Measurements from ENCODE around the gene EPHB1. TPM values are rescaled to one million over a fixed set of nuclear protein-coding genes. Genes with fewer than 3 reads are reported as not detected.

Gene EPHB1
- total and polyA plus RNA-seq, 2 of the 13 experiments (the other 11 are each of a cell fraction or from before 2014, with no cell fraction given), result 0.07 to 0.21 TPM

GRCh38 chr3:134801204-134801958 is 6.3 kb downstream of the EPHB1 start (continued):
- TF ChIP-seq PRDM15 (CRISPR knock-in tag; IDR thresholded peaks at IDR 0.05) (no peak), MEIS1 (CRISPR knock-in tag; IDR thresholded peaks at IDR 0.05; ENCODE audit: borderline replicate concordance) (no peak), ZNF503 (CRISPR knock-in tag; IDR thresholded peaks at IDR 0.05) (no peak), POLR2A (IDR thresholded peaks at IDR 0.05; ENCODE audit: insufficient read depth in 1 of 2, low read depth in 2 of 2, low read length in 2 of 2) (no peak), SMAD9 (CRISPR knock-in tag; IDR thresholded peaks at IDR 0.05) (no peak)

GRCh38 chr3:134802428-134803050 is 7.5 kb downstream of the EPHB1 start:
- no peaks in the 10 kb centered on the region for H3K9me3 ChIP-seq (ENCODE audit: low read length)
- in situ Hi-C loops (cut with HindIII; ENCODE audit: extremely low pct_ligation_motif_present, low pct_unique_long_range_greater_than_20kb) (no loop called here), intact Hi-C loops (cut with micrococcal nuclease; ENCODE audit: unreplicated experiment) (no loop called here)
- no peaks in the 10 kb centered on the region for H4K20me1 ChIP-seq (ENCODE audit: insufficient read depth, low read length)
- H3K4me3 ChIP-seq (replicated peaks in 1 of 3; ENCODE audit: insufficient read depth in 1 of 3, low read depth in 2 of 3, low read length in 3 of 3), result no peak overlapping the region
- H3K4me1 ChIP-seq (ENCODE audit: insufficient read depth, low read length), result no peaks in the 10 kb centered on the region
- no TSS peak for BruUV-seq (replicated peaks)
- no peak for DNase-seq (ENCODE audit: low spot score)
- H3K9ac ChIP-seq (ENCODE audit: insufficient read depth, low read depth, low read length), result no peak overlapping the region
- H3K79me2 ChIP-seq (ENCODE audit: insufficient read depth, low read length), result no peaks in the 10 kb centered on the region
- 10% methylated on average over 2 of the region's 2 CpGs for WGBS (ENCODE audit: low lambda C conversion rate)
- no peak overlapping the region for H2AFZ ChIP-seq (ENCODE audit: low read length)
- no peak for ATAC-seq
- ChIA-PET POLR2A (no interaction called here), CTCF (ENCODE audit: low intra/inter-chr PET ratio, low total read pairs) (no interaction called here)
- H3K36me3 ChIP-seq (replicated peaks in 1 of 2; ENCODE audit: control insufficient read depth in 1 of 2, insufficient read depth in 2 of 2, low read length in 2 of 2), result no peaks in the 10 kb centered on the region
- no peak overlapping the region for H3K27ac ChIP-seq (ENCODE audit: extremely low read length, insufficient read depth, low read length)
- peaks cover 1 to 9% of the 10 kb centered on the region in 2 experiments; a peak in 2 of 5 replicates for H3K27me3 ChIP-seq (ENCODE audit: control insufficient read depth in 1 of 2, insufficient read depth in 2 of 2, low read length in 2 of 2)
- no peak for FAIRE-seq
- no peak overlapping the region for H3K4me2 ChIP-seq (ENCODE audit: low read depth, low read length)
- TF ChIP-seq ATF2 (CRISPR knock-in tag; IDR thresholded peaks at IDR 0.05) (no peak), ZNF646 (CRISPR knock-in tag; IDR thresholded peaks at IDR 0.05) (no peak)
